ACC112 (cell line): ENCODE data around the gene ALKBH2.
A peak's percentile ranks its signal among the peaks of the same experiment; 100 is the strongest.

Experiments used
- H2AFZ ChIP-seq: fragments of 200-600 bp; sonication (generic); one replicate; pipeline ENCODE4 v1.6.0; 2017; ENCODE audit warnings: antibody characterized with exemption, low read length; ENCODE audit not compliant: unreplicated experiment
- H3K27ac ChIP-seq: fragments of 200-600 bp; sonication (generic); 2 replicates; pipeline ENCODE4 v1.5.1; 2014; ENCODE audit warnings: low read depth, mild to moderate bottlenecking, antibody characterized with exemption, low read length, moderate library complexity
- H3K27me3 ChIP-seq: fragments of 200-600 bp; sonication (generic); 2 replicates; pipeline ENCODE4 v1.6.1; 2014; ENCODE audit warnings: mild to moderate bottlenecking, antibody characterized with exemption, low read length, moderate library complexity, mixed read lengths; ENCODE audit not compliant: insufficient read depth
- H3K36me3 ChIP-seq: fragments of 200-600 bp; sonication (generic); 2 replicates; pipeline ENCODE4 v1.6.1; 2016; ENCODE audit warnings: mild to moderate bottlenecking, antibody characterized with exemption, low read length, moderate library complexity, mixed read lengths; ENCODE audit not compliant: insufficient read depth
- H3K4me1 ChIP-seq: fragments of 200-600 bp; sonication (generic); one replicate; pipeline ENCODE4 v1.6.1; 2016; ENCODE audit warnings: low read length, mixed read lengths; ENCODE audit not compliant: insufficient read depth, unreplicated experiment, control insufficient read depth
- H3K4me3 ChIP-seq: fragments of 200-600 bp; sonication (generic); 2 replicates; pipeline ENCODE4 v1.5.1; 2014; ENCODE audit warnings: mild to moderate bottlenecking, low read depth, low read length
- H3K79me2 ChIP-seq: fragments of 200-600 bp; sonication (generic); one replicate; pipeline ENCODE4 v1.6.0; 2016; ENCODE audit warnings: low read length; ENCODE audit not compliant: control insufficient read depth, unreplicated experiment, insufficient read depth

Gene ALKBH2

DNA sequence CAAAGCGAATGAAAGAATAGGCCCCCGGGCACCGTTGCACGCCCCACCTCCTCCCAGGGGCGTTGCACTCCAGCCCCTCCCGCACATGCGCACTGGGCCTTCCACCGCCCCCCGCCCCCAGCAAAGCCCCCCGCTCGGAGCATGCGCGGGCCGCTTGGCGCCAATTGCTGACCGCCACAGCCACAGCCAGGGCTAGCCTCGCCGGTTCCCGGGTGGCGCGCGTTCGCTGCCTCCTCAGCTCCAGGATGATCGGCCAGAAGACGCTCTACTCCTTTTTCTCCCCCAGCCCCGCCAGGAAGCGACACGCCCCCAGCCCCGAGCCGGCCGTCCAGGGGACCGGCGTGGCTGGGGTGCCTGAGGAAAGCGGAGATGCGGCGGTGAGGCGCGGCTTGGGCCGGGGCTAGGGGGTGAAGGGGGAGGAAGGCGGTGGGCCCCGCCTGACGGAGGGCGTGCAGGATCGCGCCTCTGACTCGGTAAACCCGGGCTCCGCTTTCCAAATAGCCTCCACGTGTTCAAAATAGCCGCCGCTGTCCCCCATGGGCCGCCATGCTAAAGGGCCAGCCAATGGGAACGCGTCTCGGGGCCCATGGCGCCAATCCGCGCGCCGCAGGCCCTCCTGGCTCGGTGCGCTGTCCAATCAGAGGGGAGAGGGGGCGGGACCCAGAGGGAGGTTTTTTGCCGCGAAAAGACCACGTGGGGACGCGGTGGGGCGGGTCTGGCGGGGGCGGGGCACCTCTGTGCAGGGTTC lies 4.3 kb upstream of the ALKBH2 start, which contains the start of gene UNG:
UNG (plus strand) TSS at position 163 of the 748 bp plus-strand sequence; CDS start at position 246, 83 bp downstream.
- H3K27me3 ChIP-seq = no peaks in the 10 kb centered on the region
- H3K27ac ChIP-seq = peak within 1 kb of the TSS; percentile 67
- peak within 1 kb of the TSS; percentile 96 for H2AFZ ChIP-seq
- peaks cover 13% of the 10 kb centered on the region for H3K36me3 ChIP-seq
- H3K4me3 ChIP-seq = peak within 1 kb of the TSS; percentile 96
- H3K4me1 ChIP-seq = peaks cover 18% of the 10 kb centered on the region
- peaks cover 16% of the 10 kb centered on the region for H3K79me2 ChIP-seq

DNA sequence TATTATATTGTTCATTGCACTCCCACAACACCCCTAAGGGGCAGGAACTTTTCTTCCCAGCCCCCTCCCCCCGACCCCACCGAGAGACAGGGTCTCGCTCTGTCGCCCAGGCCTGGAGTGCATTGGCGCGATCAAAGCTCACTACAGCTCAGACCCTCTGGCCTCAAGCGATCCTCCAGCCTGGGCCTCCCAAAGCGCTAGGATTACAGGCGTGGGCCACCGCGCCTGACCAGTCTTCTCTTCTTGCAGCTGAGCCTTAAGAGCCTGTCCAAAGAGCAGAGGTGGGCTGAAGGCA lies 3.8 kb upstream of the ALKBH2 start:
- peaks cover 13% of the 10 kb centered on the region for H3K36me3 ChIP-seq
- H2AFZ ChIP-seq = peak overlapping the region; percentile 83
- H3K27ac ChIP-seq = no peak overlapping the region
- H3K79me2 ChIP-seq = peaks cover 21% of the 10 kb centered on the region
- H3K4me3 ChIP-seq = peak overlapping the region; percentile 96
- peaks cover 23% of the 10 kb centered on the region for H3K4me1 ChIP-seq
- no peaks in the 10 kb centered on the region for H3K27me3 ChIP-seq

DNA sequence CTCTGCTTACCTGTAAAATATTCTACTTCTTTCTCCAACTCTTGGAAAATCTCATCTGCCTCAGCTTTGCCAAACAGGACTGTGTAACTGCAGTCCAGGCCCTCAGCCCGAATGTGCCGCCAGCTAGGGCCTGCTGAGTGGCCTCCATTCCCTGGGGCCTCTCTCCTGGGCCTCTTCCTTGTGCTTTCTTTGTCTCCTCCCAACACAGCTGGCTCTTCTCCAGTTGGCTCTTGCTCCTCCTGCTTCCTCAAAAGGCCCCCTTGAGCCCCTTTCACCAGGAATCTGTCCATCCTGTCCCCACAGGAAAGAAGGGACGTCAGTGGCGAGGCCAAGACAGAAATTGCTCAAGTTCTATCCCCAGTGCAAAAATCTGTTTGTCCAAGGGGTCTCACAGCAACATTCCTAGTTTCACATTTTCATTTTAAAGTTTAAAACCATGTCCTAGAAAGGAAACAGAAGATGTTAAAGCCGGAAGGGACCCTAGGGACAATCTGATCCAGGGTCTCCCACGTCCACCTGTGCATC lies 713 bp downstream of the ALKBH2 start:
- peak overlapping the region; percentile 85 for H3K4me3 ChIP-seq
- no peaks in the 10 kb centered on the region for H3K27me3 ChIP-seq
- H2AFZ ChIP-seq = peak overlapping the region; percentile 97
- H3K27ac ChIP-seq = peak overlapping the region; percentile 63; the same call in 1 of the 2 replicates
- no peaks in the 10 kb centered on the region for H3K36me3 ChIP-seq
- H3K79me2 ChIP-seq = peaks cover 17% of the 10 kb centered on the region
- peaks cover 20% of the 10 kb centered on the region for H3K4me1 ChIP-seq

DNA sequence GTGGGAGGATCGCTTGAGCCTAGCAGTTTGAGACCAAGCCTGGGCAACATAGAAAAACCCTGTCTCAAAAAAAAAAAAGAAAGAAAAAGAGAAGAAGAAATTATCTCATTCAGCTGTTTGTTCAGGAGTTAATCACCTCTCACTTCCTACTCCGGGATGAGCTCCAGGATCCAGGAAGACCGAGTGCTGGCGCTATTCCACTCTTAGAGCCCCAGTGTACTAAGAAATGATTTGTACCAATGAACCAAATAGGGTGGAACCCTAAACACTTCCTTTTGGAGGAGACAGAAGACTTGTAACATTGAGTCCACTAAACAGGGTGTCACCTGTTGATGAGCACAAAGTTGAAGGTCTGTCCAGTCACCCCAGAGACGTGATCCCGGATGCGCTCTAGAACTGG lies 3.6 kb downstream of the ALKBH2 start:
- H3K27ac ChIP-seq = no peak overlapping the region
- peaks cover 5% of the 10 kb centered on the region; the same call in 1 of the 2 replicates for H3K36me3 ChIP-seq
- H3K79me2 ChIP-seq = peaks cover 17% of the 10 kb centered on the region
- no peak overlapping the region for H3K4me3 ChIP-seq
- peaks cover 20% of the 10 kb centered on the region for H3K4me1 ChIP-seq
- no peak overlapping the region for H2AFZ ChIP-seq
- H3K27me3 ChIP-seq = no peaks in the 10 kb centered on the region

DNA sequence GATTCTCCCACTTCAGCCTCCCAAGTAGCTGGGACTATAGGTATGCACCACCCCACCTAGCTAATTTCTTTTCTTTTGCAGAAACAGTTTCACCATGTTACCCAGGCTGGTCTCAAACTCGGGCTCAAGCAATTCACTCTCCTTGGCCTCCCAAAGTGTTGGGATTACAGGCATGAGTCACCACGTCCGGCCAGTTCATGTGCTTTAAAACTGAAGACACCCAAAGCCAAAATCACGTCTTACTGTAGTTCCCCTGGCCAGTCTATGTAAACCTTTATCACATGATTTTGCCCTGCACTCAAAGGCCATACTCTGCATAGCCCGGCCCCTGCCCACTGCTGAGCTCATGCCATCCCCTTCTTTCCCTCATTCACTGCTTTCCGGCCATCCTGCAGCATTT lies 4.5 kb downstream of the ALKBH2 start:
- Histone ChIP-seq H3K4me1 (peaks cover 19% of the 10 kb centered on the region), H3K36me3 (peaks cover 5% of the 10 kb centered on the region; the same call in 1 of the 2 replicates), H3K27me3 (no peaks in the 10 kb centered on the region), H3K27ac (no peak overlapping the region), H2AFZ (no peak overlapping the region), H3K4me3 (no peak overlapping the region), H3K79me2 (peaks cover 17% of the 10 kb centered on the region)

DNA sequence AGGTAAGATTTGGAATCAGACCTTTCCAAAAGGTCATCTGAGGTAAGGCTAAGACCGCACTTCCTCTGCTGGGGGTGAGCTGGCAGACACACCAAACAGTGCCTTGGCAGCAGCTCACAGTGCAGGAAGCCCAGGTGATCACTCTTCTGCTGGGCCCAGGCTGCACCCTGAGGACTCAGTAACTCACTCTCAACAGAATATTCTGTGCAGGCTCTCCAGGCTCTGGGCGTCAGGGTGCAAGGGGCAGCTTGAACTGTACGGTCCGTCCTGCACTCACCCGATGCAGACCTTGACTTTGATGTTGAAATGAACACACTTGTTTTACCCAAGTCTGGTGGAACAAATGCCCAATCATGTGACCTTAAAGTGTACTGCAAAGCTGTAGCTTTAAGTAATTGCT lies 6.0 kb downstream of the ALKBH2 start:
- Histone ChIP-seq H3K4me3 (no peak overlapping the region), H3K36me3 (peaks cover 11% of the 10 kb centered on the region; the same call in 1 of the 2 replicates), H3K27me3 (no peaks in the 10 kb centered on the region), H3K27ac (no peak overlapping the region), H2AFZ (no peak overlapping the region), H3K79me2 (peaks cover 7% of the 10 kb centered on the region), H3K4me1 (peaks cover 10% of the 10 kb centered on the region)

DNA sequence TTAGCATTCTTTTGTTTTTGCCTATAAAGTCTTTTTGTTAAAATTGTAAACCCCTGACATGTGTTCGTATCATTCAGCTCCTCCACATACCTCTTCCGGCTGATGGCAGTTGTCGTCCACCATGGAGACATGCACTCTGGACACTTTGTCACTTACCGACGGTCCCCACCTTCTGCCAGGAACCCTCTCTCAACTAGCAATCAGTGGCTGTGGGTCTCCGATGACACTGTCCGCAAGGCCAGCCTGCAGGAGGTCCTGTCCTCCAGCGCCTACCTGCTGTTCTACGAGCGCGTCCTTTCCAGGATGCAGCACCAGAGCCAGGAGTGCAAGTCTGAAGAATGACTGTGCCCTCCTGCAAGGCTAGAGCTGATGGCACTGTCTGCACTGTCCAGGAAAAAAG lies 7.7 kb downstream of the ALKBH2 start:
- no peaks in the 10 kb centered on the region for H3K79me2 ChIP-seq
- no peaks in the 10 kb centered on the region for H3K27me3 ChIP-seq
- H2AFZ ChIP-seq = no peak overlapping the region
- H3K4me3 ChIP-seq = no peak overlapping the region
- no peak overlapping the region for H3K27ac ChIP-seq
- peaks cover 5% of the 10 kb centered on the region for H3K4me1 ChIP-seq
- H3K36me3 ChIP-seq = peaks cover 11% of the 10 kb centered on the region; the same call in 1 of the 2 replicates

DNA sequence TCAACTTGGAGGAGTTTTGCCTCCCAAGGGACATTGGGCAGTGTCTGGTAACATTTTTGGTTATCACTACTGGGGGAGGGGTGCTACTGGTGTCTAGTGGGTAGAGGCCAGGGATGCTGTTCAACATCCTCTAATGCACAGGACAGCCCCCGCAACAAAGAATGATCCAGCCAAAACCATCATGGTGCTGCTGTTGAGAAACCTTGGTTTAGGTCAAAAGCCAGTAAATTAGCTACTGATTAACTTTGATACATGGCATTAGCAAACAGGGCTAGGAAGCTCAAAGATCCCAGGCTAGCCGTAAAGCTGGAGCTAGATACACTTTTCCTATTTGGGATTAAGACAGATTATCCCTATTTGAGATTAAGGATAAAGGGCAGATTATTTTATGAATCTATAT lies 8.8 kb downstream of the ALKBH2 start:
- peaks cover 11% of the 10 kb centered on the region; the same call in 1 of the 2 replicates for H3K36me3 ChIP-seq
- no peak overlapping the region for H3K27ac ChIP-seq
- no peaks in the 10 kb centered on the region for H3K79me2 ChIP-seq
- no peak overlapping the region for H2AFZ ChIP-seq
- no peaks in the 10 kb centered on the region for H3K27me3 ChIP-seq
- H3K4me3 ChIP-seq = no peak overlapping the region
- peaks cover 5% of the 10 kb centered on the region for H3K4me1 ChIP-seq

DNA sequence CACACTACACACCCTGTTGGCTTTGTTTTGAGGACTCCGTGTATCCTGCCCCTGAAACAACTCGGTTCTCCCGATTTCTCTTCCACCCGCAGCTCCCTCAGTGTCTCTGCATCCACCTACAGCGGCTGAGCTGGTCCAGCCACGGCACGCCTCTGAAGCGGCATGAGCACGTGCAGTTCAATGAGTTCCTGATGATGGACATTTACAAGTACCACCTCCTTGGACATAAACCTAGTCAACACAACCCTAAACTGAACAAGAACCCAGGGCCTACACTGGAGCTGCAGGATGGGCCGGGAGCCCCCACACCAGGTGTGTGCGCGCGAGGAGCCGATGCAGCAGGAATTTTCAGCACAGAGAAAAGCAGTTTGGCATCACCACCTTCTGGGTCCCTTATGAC lies 10.5 kb downstream of the ALKBH2 start:
- H3K4me3 ChIP-seq = no peak overlapping the region
- H3K27me3 ChIP-seq = no peaks in the 10 kb centered on the region
- peaks cover 14% of the 10 kb centered on the region for H3K36me3 ChIP-seq
- H3K4me1 ChIP-seq = no peaks in the 10 kb centered on the region
- no peaks in the 10 kb centered on the region for H3K79me2 ChIP-seq
- H2AFZ ChIP-seq = no peak overlapping the region
- H3K27ac ChIP-seq = no peak overlapping the region

DNA sequence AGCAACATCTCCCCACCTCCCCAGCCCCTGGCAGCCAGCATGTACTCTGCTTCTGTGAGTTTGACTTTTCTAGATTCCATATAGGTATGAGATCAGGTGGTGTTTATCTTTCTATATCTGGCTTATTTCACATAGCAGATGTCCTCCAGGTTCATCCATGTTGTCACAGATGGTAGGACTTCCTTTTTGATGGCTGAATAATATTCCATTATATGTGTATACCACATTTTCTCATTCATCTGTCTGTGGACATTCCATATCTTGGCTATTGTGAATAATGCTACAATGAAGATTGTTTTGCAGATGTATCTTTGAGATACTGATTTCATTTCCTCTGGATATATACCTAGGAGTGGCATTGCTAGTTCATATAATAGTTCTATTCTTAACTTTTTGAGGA lies 18.4 kb downstream of the ALKBH2 start:
- H3K4me1 ChIP-seq = no peaks in the 10 kb centered on the region
- no peak overlapping the region for H2AFZ ChIP-seq
- no peaks in the 10 kb centered on the region for H3K79me2 ChIP-seq
- peaks cover 18% of the 10 kb centered on the region for H3K36me3 ChIP-seq
- H3K27ac ChIP-seq = no peak overlapping the region
- no peak overlapping the region for H3K4me3 ChIP-seq
- no peaks in the 10 kb centered on the region for H3K27me3 ChIP-seq
